Vagina (tissue), 2 donors: Measurements from ENCODE around the gene CALN1.

Source experiments
- CTCF ChIP-seq, 3 experiments: fragments of 450-650 bp in 2 of 3; fragments of 200-600 bp in 1 of 3; sonication (generic) in 1 of 3; IDR thresholded peaks; one replicate each; pipeline ENCODE4 v1.5.1; 2017 to 2019; ENCODE audit warnings: antibody characterized with exemption in 3 of 3, mild to moderate bottlenecking in 2 of 3, moderate library complexity in 2 of 3
- POLR2A ChIP-seq, 2 donors: fragments of 450-650 bp; IDR thresholded peaks; one replicate each; pipeline ENCODE4 v1.6.1; 2017; ENCODE audit warnings: antibody characterized with exemption in 2 of 2, mild to moderate bottlenecking in 2 of 2, moderate library complexity in 2 of 2
- POLR2AphosphoS5 ChIP-seq, 2 donors: sonication (generic); formaldehyde crosslinking; IDR thresholded peaks; one replicate each; pipeline ENCODE4 v1.9.0; 2017; ENCODE audit warnings: antibody characterized with exemption in 2 of 2, mild to moderate bottlenecking in 2 of 2, low read depth in 1 of 2; ENCODE audit not compliant: insufficient read depth in 1 of 2

- no peak for TF ChIP-seq POLR2A (IDR thresholded peaks at IDR 0.05)
- no peak for TF ChIP-seq CTCF (IDR thresholded peaks at IDR 0.05)
- TF ChIP-seq POLR2AphosphoS5 (IDR thresholded peaks at IDR 0.05; ENCODE audit: insufficient read depth in 1 of 2, low read depth in 1 of 2): no peak
These were observed 371.5 kb downstream of the CALN1 start for GRCh38 chr7:72040641-72041040.
